ENCODE results near the gene CD40.

The CD40 gene

GRCh38 chr20:46077642-46078305, 40.3 kb upstream of the CD40 start:
- no peak overlapping the region for H2AFZ ChIP-seq (ENCODE audit: low read depth, low read length)
- no peak overlapping the region for H3K4me2 ChIP-seq (ENCODE audit: insufficient read depth, low read length)
- H4K20me1 ChIP-seq (ENCODE audit: insufficient read depth, low read length), result peaks cover 88% of the 10 kb centered on the region
- no peak for ATAC-seq (ENCODE audit: insufficient read depth, low read depth)
- no peaks in the 10 kb centered on the region for H3K4me1 ChIP-seq (ENCODE audit: insufficient read depth, low read length)
- TF ChIP-seq EZH2 (IDR thresholded peaks at IDR 0.05; ENCODE audit: borderline replicate concordance, low read depth, low read length, severe bottlenecking), result no peak
- TF ChIP-seq, protein P1, sequence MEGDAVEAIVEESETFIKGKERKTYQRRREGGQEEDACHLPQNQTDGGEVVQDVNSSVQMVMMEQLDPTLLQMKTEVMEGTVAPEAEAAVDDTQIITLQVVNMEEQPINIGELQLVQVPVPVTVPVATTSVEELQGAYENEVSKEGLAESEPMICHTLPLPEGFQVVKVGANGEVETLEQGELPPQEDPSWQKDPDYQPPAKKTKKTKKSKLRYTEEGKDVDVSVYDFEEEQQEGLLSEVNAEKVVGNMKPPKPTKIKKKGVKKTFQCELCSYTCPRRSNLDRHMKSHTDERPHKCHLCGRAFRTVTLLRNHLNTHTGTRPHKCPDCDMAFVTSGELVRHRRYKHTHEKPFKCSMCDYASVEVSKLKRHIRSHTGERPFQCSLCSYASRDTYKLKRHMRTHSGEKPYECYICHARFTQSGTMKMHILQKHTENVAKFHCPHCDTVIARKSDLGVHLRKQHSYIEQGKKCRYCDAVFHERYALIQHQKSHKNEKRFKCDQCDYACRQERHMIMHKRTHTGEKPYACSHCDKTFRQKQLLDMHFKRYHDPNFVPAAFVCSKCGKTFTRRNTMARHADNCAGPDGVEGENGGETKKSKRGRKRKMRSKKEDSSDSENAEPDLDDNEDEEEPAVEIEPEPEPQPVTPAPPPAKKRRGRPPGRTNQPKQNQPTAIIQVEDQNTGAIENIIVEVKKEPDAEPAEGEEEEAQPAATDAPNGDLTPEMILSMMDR (IDR thresholded peaks at IDR 0.05; ENCODE audit: borderline replicate concordance, extremely low read depth, low read length, poor library complexity, severe bottlenecking), result no peak
- no peaks in the 10 kb centered on the region for H3K27me3 ChIP-seq (ENCODE audit: insufficient read depth, low read length, poor library complexity)
- peaks cover 58% of the 10 kb centered on the region for H3K36me3 ChIP-seq (ENCODE audit: insufficient read depth, low read length)
- H3K4me3 ChIP-seq (ENCODE audit: low read depth in 1 of 2, low read length in 2 of 2), result no peak overlapping the region
- no peaks in the 10 kb centered on the region for H3K9me3 ChIP-seq (ENCODE audit: insufficient read depth, low read length, severe bottlenecking)
- DNase-seq, result no peak
- H3K27ac ChIP-seq (ENCODE audit: low read length), result no peak overlapping the region
- H3K79me2 ChIP-seq (ENCODE audit: insufficient read depth, low read length), result peaks cover 95% of the 10 kb centered on the region
- no peak overlapping the region for H3K9ac ChIP-seq (ENCODE audit: low read depth, low read length)

- DNase-seq (no peak), ATAC-seq (ENCODE audit: insufficient read depth, low read depth) (no peak)
- Histone ChIP-seq H3K27ac (ENCODE audit: low read length) (no peak overlapping the region), H3K79me2 (ENCODE audit: insufficient read depth, low read length) (peaks cover 97% of the 10 kb centered on the region), H2AFZ (ENCODE audit: low read depth, low read length) (no peak overlapping the region), H3K9me3 (ENCODE audit: insufficient read depth, low read length, severe bottlenecking) (no peaks in the 10 kb centered on the region), H3K9ac (ENCODE audit: low read depth, low read length) (no peak overlapping the region), H3K4me2 (ENCODE audit: insufficient read depth, low read length) (no peak overlapping the region), H3K4me1 (ENCODE audit: insufficient read depth, low read length) (no peaks in the 10 kb centered on the region), H3K36me3 (ENCODE audit: insufficient read depth, low read length) (peaks cover 47% of the 10 kb centered on the region), H3K4me3 (ENCODE audit: low read depth in 1 of 2, low read length in 2 of 2) (no peak overlapping the region), H3K27me3 (ENCODE audit: insufficient read depth, low read length, poor library complexity) (no peaks in the 10 kb centered on the region), H4K20me1 (ENCODE audit: insufficient read depth, low read length) (peaks cover 88% of the 10 kb centered on the region)
- TF ChIP-seq, protein P1 (IDR thresholded peaks at IDR 0.05; ENCODE audit: borderline replicate concordance, extremely low read depth, low read length, poor library complexity, severe bottlenecking), result no peak
- no peak for TF ChIP-seq EZH2 (IDR thresholded peaks at IDR 0.05; ENCODE audit: borderline replicate concordance, low read depth, low read length, severe bottlenecking)
Measured at GRCh38 chr20:46078954-46079353, 39.2 kb upstream of the CD40 start.

- Histone ChIP-seq H3K79me2 (ENCODE audit: insufficient read depth, low read length) (peaks cover 99% of the 10 kb centered on the region), H3K27ac (ENCODE audit: low read length) (no peak overlapping the region), H3K27me3 (ENCODE audit: insufficient read depth, low read length, poor library complexity) (no peaks in the 10 kb centered on the region), H4K20me1 (ENCODE audit: insufficient read depth, low read length) (peaks cover 88% of the 10 kb centered on the region), H3K4me1 (ENCODE audit: insufficient read depth, low read length) (peaks cover 13% of the 10 kb centered on the region), H3K9ac (ENCODE audit: low read depth, low read length) (no peak overlapping the region), H3K4me3 (ENCODE audit: low read depth in 1 of 2, low read length in 2 of 2) (no peak overlapping the region), H3K9me3 (ENCODE audit: insufficient read depth, low read length, severe bottlenecking) (no peaks in the 10 kb centered on the region), H3K4me2 (ENCODE audit: insufficient read depth, low read length) (no peak overlapping the region), H2AFZ (ENCODE audit: low read depth, low read length) (no peak overlapping the region), H3K36me3 (ENCODE audit: insufficient read depth, low read length) (peaks cover 35% of the 10 kb centered on the region)
- ATAC-seq (ENCODE audit: insufficient read depth, low read depth) (no peak), DNase-seq (no peak)
- TF ChIP-seq EZH2 (IDR thresholded peaks at IDR 0.05; ENCODE audit: borderline replicate concordance, low read depth, low read length, severe bottlenecking), result no peak
- TF ChIP-seq, protein P1 (IDR thresholded peaks at IDR 0.05; ENCODE audit: borderline replicate concordance, extremely low read depth, low read length, poor library complexity, severe bottlenecking), result no peak
Measured at GRCh38 chr20:46081074-46081473, 37.0 kb upstream of the CD40 start.
